SU-DHL-6 (cell line): Measurements from ENCODE around the gene ASIC3.

Source experiments
- H2AFZ ChIP-seq: fragments of 200-600 bp; sonication (generic); 2 replicates; pipeline ENCODE4 v1.6.1; 2014; ENCODE audit warnings: low read depth, mild to moderate bottlenecking, moderate library complexity, mixed read lengths, antibody characterized with exemption, low read length; ENCODE audit not compliant: severe bottlenecking
- H3F3A ChIP-seq: fragments of 200-600 bp; shearing (Covaris generic); 2 replicates; pipeline ENCODE4 v1.6.0; 2016; ENCODE audit warnings: antibody characterized with exemption, mild to moderate bottlenecking; ENCODE audit not compliant: insufficient read depth
- H3K27ac ChIP-seq: fragments of 200-600 bp; sonication (generic); 2 replicates; pipeline ENCODE4 v1.5.1; 2016; ENCODE audit warnings: low read depth, mild to moderate bottlenecking, low read length, moderate library complexity, mixed read lengths
- H3K27me3 ChIP-seq: fragments of 200-600 bp; sonication (generic), shearing (Covaris generic); 2 replicates; pipeline ENCODE4 v1.6.0; 2014; ENCODE audit warnings: mild to moderate bottlenecking, low read length
- H3K36me3 ChIP-seq: fragments of 200-600 bp; sonication (generic); 2 replicates; pipeline ENCODE4 v1.6.1; 2014; ENCODE audit warnings: mild to moderate bottlenecking, low read length, mixed read lengths
- H3K4me2 ChIP-seq: fragments of 300-600, 200-600 bp; shearing (Covaris generic), sonication (generic); 2 replicates; pipeline ENCODE4 v1.6.0; 2014; ENCODE audit warnings: low read length, low read depth, mild to moderate bottlenecking; ENCODE audit not compliant: poor library complexity, severe bottlenecking
- H3K4me3 ChIP-seq: fragments of 200-600 bp; sonication (generic); 2 replicates; pipeline ENCODE4 v1.5.1; 2014; ENCODE audit warnings: antibody characterized with exemption, low read length, mild to moderate bottlenecking, mixed read lengths; ENCODE audit not compliant: insufficient read depth, poor library complexity, severe bottlenecking
- H3K79me2 ChIP-seq: fragments of 200-600 bp; sonication (generic); 2 replicates; pipeline ENCODE4 v1.6.1; 2014; ENCODE audit warnings: mild to moderate bottlenecking, low read length, moderate library complexity; ENCODE audit not compliant: insufficient read depth
- H3K9ac ChIP-seq: fragments of 200-600 bp; sonication (generic); 2 replicates; pipeline ENCODE4 v1.7.0; 2014; ENCODE audit warnings: mild to moderate bottlenecking, low read length
- H3K9me2 ChIP-seq: fragments of 200-600 bp; sonication (generic); replicated peaks from 2 replicates; pipeline ENCODE4 v1.6.1; 2014; ENCODE audit warnings: low read length; ENCODE audit not compliant: insufficient read depth
- H3K9me3 ChIP-seq: fragments of 200-600 bp; sonication (generic); 2 replicates; pipeline ENCODE4 v1.6.1; 2014; ENCODE audit warnings: low read length, mixed read lengths; ENCODE audit not compliant: insufficient read depth
- H4K20me1 ChIP-seq: fragments of 200-600 bp; sonication (generic); 2 replicates; pipeline ENCODE4 v1.6.1; 2014; ENCODE audit warnings: low read depth, mild to moderate bottlenecking, antibody characterized with exemption, low read length, moderate library complexity, mixed read lengths
- EZH2phosphoT487 ChIP-seq: fragments of 200-600 bp; sonication (generic), shearing (Covaris generic); conservative IDR thresholded peaks from 2 replicates; pipeline ENCODE4 v1.6.1; 2018; ENCODE audit warnings: mild to moderate bottlenecking, antibody characterized with exemption, low read length, moderate library complexity, mixed read lengths
- TF ChIP-seq, protein P1 (sequence below): fragments of 200-600 bp; sonication (generic); IDR thresholded peaks from one replicate; pipeline ENCODE4 v1.5.1; 2017; ENCODE audit warnings: antibody characterized with exemption, mild to moderate bottlenecking, low read length, moderate library complexity; ENCODE audit not compliant: insufficient read depth, poor library complexity, severe bottlenecking

The ASIC3 gene

DNA sequence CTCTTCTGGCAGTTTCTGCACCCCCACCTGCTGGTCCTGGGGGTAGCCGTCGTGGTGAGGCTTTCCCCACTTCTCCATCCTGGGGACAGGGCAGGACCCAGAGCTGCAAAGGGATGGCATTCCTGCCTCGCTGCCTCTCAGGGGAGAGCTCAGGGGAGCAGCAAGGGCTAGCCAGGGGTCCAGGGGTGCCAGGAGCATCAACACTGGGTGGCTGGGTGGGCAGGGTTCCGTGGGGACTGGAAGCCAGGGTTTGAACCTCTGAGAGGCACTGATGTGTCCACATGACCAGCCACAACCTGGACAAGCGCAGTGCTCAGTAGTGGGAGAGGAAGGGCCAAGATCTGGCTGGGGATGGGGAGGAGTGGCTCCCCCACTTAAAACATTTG, 14.5 kb upstream of the ASIC3 start:
- TF ChIP-seq, protein P1, sequence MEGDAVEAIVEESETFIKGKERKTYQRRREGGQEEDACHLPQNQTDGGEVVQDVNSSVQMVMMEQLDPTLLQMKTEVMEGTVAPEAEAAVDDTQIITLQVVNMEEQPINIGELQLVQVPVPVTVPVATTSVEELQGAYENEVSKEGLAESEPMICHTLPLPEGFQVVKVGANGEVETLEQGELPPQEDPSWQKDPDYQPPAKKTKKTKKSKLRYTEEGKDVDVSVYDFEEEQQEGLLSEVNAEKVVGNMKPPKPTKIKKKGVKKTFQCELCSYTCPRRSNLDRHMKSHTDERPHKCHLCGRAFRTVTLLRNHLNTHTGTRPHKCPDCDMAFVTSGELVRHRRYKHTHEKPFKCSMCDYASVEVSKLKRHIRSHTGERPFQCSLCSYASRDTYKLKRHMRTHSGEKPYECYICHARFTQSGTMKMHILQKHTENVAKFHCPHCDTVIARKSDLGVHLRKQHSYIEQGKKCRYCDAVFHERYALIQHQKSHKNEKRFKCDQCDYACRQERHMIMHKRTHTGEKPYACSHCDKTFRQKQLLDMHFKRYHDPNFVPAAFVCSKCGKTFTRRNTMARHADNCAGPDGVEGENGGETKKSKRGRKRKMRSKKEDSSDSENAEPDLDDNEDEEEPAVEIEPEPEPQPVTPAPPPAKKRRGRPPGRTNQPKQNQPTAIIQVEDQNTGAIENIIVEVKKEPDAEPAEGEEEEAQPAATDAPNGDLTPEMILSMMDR, result no peak
- TF ChIP-seq EZH2phosphoT487, result no peak
- Histone ChIP-seq H3K27me3 (no peaks in the 10 kb centered on the region), H3K9ac (no peak overlapping the region), H2AFZ (no peak overlapping the region), H3K79me2 (peaks cover 9% of the 10 kb centered on the region; the same call in 1 of the 2 replicates), H3K36me3 (no peaks in the 10 kb centered on the region), H3K4me2 (no peak overlapping the region), H3K9me2 (no peaks in the 10 kb centered on the region), H4K20me1 (no peaks in the 10 kb centered on the region), H3K27ac (no peak overlapping the region), H3F3A (no peaks in the 10 kb centered on the region), H3K9me3 (no peaks in the 10 kb centered on the region), H3K4me3 (no peak overlapping the region)

DNA sequence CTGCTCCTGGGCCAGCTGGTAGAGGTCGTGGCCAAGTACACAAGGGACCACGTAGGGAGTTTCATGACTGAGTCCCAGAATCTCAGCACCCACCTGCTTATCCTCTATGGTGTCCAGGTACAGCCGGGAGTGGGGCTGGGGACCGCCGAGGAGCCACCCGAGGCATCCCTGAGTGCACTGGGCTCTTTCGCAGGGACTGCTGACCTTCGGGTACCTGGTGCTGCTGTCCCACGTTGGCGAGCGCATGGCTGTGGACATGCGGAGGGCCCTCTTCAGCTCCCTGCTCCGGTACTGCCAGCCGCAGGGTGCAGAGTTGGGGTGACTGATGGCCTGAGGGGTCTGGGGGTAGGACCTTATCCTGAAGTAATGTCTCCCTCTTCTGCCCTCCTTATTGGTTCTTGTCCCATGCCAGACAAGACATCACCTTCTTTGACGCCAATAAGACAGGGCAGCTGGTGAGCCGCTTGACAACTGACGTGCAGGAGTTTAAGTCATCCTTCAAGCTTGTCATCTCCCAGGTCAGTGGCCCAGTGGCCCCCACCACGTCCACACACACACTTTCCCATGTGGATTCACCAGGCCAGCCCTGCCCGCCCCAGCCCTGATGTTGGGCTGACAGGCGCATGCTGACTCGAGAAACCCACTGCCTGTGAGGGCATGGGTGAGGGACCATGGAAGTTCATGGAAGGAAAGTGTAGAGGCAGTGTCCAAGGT, 13.9 kb upstream of the ASIC3 start:
- no peaks in the 10 kb centered on the region for H3K36me3 ChIP-seq
- no peak overlapping the region for H3K9ac ChIP-seq
- H3F3A ChIP-seq, result no peaks in the 10 kb centered on the region
- no peak overlapping the region for H2AFZ ChIP-seq
- no peaks in the 10 kb centered on the region for H3K27me3 ChIP-seq
- no peak overlapping the region for H3K27ac ChIP-seq
- H3K79me2 ChIP-seq, result peaks cover 5% of the 10 kb centered on the region; the same call in 1 of the 2 replicates
- no peaks in the 10 kb centered on the region for H3K9me2 ChIP-seq
- no peaks in the 10 kb centered on the region for H4K20me1 ChIP-seq
- TF ChIP-seq, protein P1, result no peak
- TF ChIP-seq EZH2phosphoT487, result no peak
- H3K4me3 ChIP-seq, result no peak overlapping the region
- no peaks in the 10 kb centered on the region for H3K9me3 ChIP-seq
- H3K4me2 ChIP-seq, result no peak overlapping the region

DNA sequence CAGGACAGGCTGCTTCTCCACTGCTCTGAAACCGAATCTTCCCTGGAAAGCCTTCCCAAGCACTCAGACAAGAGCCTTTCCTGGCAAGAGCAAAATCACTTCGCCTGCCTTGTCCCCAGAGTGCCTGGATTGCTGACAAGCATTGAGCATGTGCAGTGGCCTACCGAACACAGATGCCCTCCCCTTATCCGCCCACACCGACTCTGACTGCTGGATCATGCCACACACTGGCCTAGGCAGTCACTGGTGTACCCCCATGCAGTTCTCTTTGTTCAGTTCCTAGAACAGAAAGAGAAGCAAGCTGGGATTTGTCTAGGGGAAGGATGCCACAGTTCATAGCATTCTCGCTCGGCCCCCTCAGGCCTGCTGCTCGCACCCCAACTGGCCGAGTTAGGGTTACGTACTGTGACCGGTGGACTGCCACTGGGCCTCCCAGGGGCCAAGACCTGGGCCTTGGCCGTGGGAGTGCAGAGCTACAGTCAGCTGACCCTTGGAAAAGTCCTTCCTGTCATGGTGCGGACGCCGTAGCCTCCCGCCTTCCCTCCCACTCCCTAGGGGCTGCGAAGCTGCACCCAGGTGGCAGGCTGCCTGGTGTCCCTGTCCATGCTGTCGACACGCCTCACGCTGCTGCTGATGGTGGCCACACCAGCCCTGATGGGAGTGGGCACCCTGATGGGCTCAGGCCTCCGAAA, 13.2 kb upstream of the ASIC3 start:
- Histone ChIP-seq H3K79me2 (no peaks in the 10 kb centered on the region), H3K36me3 (no peaks in the 10 kb centered on the region)

More for the DNA sequence above, 13.2 kb upstream of the ASIC3 start:
- Histone ChIP-seq H4K20me1 (no peaks in the 10 kb centered on the region), H3F3A (no peaks in the 10 kb centered on the region), H3K4me3 (no peak overlapping the region), H3K27me3 (no peaks in the 10 kb centered on the region), H3K9me2 (no peaks in the 10 kb centered on the region), H3K9ac (no peak overlapping the region), H2AFZ (no peak overlapping the region), H3K4me2 (no peak overlapping the region), H3K27ac (no peak overlapping the region), H3K9me3 (no peaks in the 10 kb centered on the region)
- TF ChIP-seq, protein P1, result no peak
- no peak for TF ChIP-seq EZH2phosphoT487
